ENCODE data around the gene MDGA2. TPM values are rescaled to one million over a fixed set of nuclear protein-coding genes. Genes with fewer than 3 reads are reported as not detected.

MDGA2 gene
- total and polyA plus RNA-seq, 2 of the 8 experiments (the other 6 are each of a cell fraction or from before 2014, with no cell fraction given): 0.11 to 0.69 TPM

- Histone ChIP-seq H3K79me1 (ENCODE audit: low read depth, low read length) (no peaks in the 10 kb centered on the region), H4K91ac (replicated peaks; ENCODE audit: insufficient read length, low read length) (no peak overlapping the region), H3K23me2 (ENCODE audit: low read depth, low read length) (no peaks in the 10 kb centered on the region), H3K4me3 (ENCODE audit: extremely low read depth in 1 of 4, insufficient read depth in 2 of 4, low read depth in 3 of 4, low read length in 4 of 4) (no peak overlapping the region), H3K23ac (ENCODE audit: insufficient read length) (no peak overlapping the region), H2AFZ (ENCODE audit: low read length) (no peak overlapping the region), H3K4me2 (ENCODE audit: insufficient read depth in 1 of 2, low read depth in 2 of 2, low read length in 2 of 2) (no peak overlapping the region), H3K27me3 (replicated peaks in 1 of 4; ENCODE audit: control insufficient read depth in 3 of 4, extremely low read depth in 1 of 4, insufficient read depth in 3 of 4, low read length in 3 of 4) (no peaks in the 10 kb centered on the region), H4K20me1 (replicated peaks in 1 of 2; ENCODE audit: control insufficient read depth in 1 of 2, insufficient read depth in 2 of 2, low read length in 2 of 2) (no peaks in the 10 kb centered on the region), H2BK5ac (ENCODE audit: low read depth, low read length) (no peak overlapping the region), H3K4me1 (replicated peaks in 1 of 4; ENCODE audit: control insufficient read depth in 3 of 4, insufficient read depth in 4 of 4, low read length in 3 of 4) (no peaks in the 10 kb centered on the region), H3K56ac (replicated peaks; ENCODE audit: insufficient read length, low read depth, low read length) (no peak overlapping the region), H2BK20ac (ENCODE audit: low read length) (no peak overlapping the region), H2BK12ac (ENCODE audit: low read depth, low read length) (no peak overlapping the region), H3K18ac (ENCODE audit: extremely low read depth, low read length) (no peak overlapping the region), H2AK5ac (ENCODE audit: low read depth, low read length) (no peak overlapping the region), H3K9me3 (ENCODE audit: insufficient read depth in 2 of 2, low read depth in 1 of 2, low read length in 1 of 2) (no peaks in the 10 kb centered on the region), H2BK120ac (replicated peaks; ENCODE audit: low read depth, low read length) (no peak overlapping the region), H4K5ac (ENCODE audit: insufficient read length, low read depth, low read length) (no peak overlapping the region), H3K27ac (ENCODE audit: low read depth, low read length) (no peak overlapping the region), H4K8ac (ENCODE audit: extremely low read depth, insufficient read depth, low read length) (no peak overlapping the region), H3K79me2 (ENCODE audit: control insufficient read depth in 1 of 2, insufficient read depth in 2 of 2, low read length in 2 of 2) (no peaks in the 10 kb centered on the region), H2BK15ac (ENCODE audit: low read length) (no peak overlapping the region), H3K9ac (replicated peaks in 1 of 4; ENCODE audit: extremely low read depth in 1 of 4, low read depth in 3 of 4, low read length in 3 of 4) (no peak overlapping the region), H3K14ac (ENCODE audit: insufficient read length) (no peak overlapping the region), H3K4ac (replicated peaks; ENCODE audit: insufficient read length, low read depth, low read length) (no peak overlapping the region), H3K36me3 (ENCODE audit: control insufficient read depth in 2 of 4, insufficient read depth in 4 of 4, low read length in 3 of 4) (no peaks in the 10 kb centered on the region)
- TF ChIP-seq KDM5A (IDR thresholded peaks at IDR 0.05; ENCODE audit: low read length) (no peak), SRF (IDR thresholded peaks at IDR 0.05; ENCODE audit: low read depth, low read length) (no peak), SIX5 (IDR thresholded peaks at IDR 0.05; ENCODE audit: low read depth, low read length) (no peak), FOSL1 (IDR thresholded peaks at IDR 0.05; ENCODE audit: insufficient read depth, low read depth, low read length) (no peak), RBBP5 (IDR thresholded peaks at IDR 0.05; ENCODE audit: borderline replicate concordance, low read depth, low read length) (no peak), SAP30 (IDR thresholded peaks at IDR 0.05; ENCODE audit: insufficient read depth, insufficient replicate concordance, low read length) (no peak), CEBPB (IDR thresholded peaks at IDR 0.05; ENCODE audit: low read depth, low read length) (no peak), CREB1 (IDR thresholded peaks at IDR 0.05) (no peak), TCF12 (IDR thresholded peaks at IDR 0.05; ENCODE audit: low read depth, low read length) (no peak), SP4 (IDR thresholded peaks at IDR 0.05; ENCODE audit: low read length) (no peak), SUZ12 (IDR thresholded peaks at IDR 0.05; ENCODE audit: low read length) (no peak)
- ChIA-PET CTCF (ENCODE audit: partially characterized antibody) (interaction anchor here (0.8 kb wide), 1 partner anchor 10 kb away, joined by 3 read pairs; no protein-coding TSS in a partner anchor), POLR2A (ENCODE audit: partially characterized antibody) (no interaction called here)
- FAIRE-seq (no peak), DNase-seq (ENCODE audit: low read depth in 1 of 2, low spot score in 2 of 2) (no peak)
- 92% methylated on average over 3 of the region's 3 CpGs; no CpG with 5 or more reads in 1 of the 2 experiments for WGBS, 2 experiments (ENCODE audit: extremely low coverage in 1 of 2, insufficient coverage in 1 of 2, insufficient read length in 1 of 2, insufficient replicate concordance in 2 of 2, low coverage in 1 of 2, low lambda C conversion rate in 2 of 2, missing lambda C conversion rate in 1 of 2)
Measured at GRCh38 chr14:47150267-47150666, 525.1 kb downstream of the MDGA2 start.

Measured in H1 (cell line).